ENCODE results near the gene PCDHGB1. TPM values are rescaled to one million over a fixed set of nuclear protein-coding genes. Genes with fewer than 3 reads are reported as not detected.

The PCDHGB1 gene
- total RNA-seq (2022; extraction: Qiagen RNA extraction; ENCODE audit: low read depth): 1.6 to 2.1 TPM (median 1.8 TPM) in 5 replicates

DNA sequence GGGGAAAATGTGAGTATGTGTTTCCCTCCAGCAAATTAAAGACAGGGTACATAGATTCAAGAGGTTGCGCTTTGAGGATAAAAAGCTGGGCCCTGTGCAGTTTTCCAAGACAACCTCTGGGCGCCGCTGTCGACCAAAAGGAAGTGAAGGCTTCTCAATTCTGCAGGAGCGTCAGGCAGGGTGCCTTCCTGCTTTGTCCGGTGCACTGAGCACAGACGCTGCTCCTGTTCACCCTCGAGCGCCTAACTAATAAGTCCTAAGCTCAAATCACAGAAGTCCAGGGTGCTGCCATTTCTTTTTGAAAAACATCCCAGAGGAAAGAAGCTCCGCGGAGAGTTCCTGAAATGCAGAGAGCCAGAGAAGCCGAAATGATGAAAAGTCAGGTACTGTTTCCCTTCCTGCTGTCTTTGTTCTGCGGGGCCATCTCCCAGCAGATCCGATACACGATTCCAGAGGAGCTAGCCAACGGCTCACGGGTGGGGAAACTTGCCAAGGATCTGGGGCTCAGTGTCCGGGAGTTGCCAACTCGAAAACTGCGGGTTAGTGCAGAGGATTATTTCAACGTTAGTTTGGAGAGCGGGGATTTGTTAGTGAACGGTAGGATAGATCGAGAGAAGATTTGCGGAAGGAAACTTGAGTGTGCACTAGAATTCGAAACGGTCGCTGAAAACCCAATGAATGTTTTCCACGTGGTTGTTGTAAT, at the start of gene PCDHGB1:
PCDHGB1 (plus strand) TSS at position 183 of the 703 bp plus-strand sequence; CDS start at position 345, 162 bp downstream.

DNA sequence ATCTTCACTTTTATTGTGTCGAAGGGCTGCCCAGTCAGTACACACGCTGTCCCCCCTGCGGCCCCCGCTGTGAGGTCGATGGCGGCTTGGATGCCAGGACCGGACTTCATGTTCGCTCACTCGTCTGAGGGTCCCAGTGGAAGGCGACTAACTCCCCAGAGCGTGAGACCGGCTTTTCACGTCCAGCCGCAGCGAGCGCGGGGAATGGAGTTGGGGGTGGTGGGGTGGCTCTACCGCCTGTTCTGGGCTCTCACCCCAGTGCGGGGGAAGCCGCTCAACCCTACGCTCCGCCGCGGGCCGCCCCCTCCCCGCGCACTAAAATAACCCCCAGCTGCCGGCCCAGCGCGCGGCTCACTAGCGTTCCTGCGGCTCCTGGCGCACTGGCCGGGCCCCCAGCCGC, 46.1 kb upstream of the PCDHGB1 start, which contains the start of gene SLC25A2:
SLC25A2 (minus strand) TSS at position 294 of the 400 bp plus-strand sequence; CDS start at position 110, 184 bp downstream.

DNA sequence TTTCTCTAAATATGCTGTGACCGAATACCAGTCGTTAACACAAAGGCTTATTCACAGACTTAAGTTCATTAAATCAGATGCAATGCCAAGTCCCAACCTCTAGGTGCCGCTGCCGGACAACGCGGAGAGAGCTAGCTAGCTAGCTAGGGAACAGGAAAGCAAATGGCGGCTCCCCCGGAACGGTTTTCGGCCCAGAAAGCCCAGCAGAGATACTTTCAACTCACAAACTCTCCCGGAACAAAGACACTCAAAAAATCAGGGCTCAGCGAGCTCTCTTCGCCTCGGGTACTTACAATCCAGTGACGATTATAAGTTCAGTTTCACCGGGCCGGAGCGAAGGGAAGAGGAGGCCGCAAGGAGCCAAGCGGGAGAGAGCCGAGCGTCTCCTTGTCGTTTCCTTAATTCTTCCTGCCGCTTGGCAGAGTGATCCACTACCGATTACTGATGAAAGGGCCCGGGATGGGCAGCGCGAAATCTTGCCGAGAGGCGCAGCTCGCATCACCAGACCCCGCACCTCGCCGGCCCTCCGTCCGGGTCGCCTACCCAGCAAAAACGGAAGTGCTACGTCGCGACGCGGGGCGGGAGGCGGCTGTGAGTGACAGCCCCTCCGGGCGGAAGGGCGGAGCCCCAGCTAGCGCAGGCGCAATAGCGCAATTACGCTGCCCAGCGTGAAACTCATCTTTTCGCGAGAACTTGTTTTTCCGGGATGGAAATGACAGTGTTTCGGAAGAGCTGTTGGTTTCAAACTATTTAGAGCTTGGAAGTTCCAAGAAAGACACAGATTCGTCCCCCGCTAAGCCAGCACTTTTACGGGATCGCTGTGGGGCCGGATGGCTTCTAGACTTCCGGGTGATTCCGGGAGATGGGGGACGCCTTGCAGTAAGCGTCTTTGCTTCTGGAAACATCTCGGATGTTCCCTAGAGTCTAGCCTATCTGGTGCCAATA, 29.4 kb upstream of the PCDHGB1 start, which contains the start of gene TAF7:
TAF7 (minus strand) TSS at position 560 of the 945 bp plus-strand sequence. CDS start 740 bp downstream, outside the sequence.

DNA sequence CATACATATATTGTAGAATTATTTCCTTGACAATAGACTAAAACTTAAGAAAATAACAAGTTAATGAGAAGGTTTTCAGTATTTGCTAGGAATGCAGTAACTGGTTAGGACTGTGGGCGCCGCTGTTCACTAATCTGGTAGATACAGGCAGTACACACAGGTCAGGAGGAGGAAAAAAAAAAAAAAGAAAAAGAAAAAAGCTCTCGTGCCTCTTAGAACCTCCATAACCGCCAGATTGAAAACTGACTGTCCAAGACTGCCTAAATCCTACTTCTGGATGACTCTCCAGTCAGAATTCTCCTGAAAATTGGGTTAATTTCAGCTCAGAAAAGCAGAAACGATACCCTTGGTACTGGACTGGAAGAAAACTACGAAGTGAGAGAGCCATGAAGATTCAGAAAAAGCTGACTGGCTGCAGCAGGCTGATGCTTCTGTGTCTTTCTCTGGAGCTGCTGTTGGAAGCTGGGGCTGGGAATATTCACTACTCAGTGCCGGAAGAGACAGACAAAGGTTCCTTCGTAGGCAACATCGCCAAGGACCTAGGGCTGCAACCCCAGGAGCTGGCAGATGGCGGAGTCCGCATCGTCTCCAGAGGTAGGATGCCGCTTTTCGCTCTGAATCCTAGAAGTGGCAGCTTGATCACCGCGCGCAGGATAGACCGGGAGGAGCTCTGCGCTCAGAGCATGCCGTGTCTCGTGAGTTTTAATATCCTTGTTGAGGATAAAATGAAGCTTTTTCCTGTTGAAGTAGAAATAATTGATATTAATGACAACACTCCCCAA, 19.4 kb upstream of the PCDHGB1 start, which contains the start of gene PCDHGA1:
PCDHGA1 (plus strand) TSS at position 216 of the 782 bp plus-strand sequence.

DNA sequence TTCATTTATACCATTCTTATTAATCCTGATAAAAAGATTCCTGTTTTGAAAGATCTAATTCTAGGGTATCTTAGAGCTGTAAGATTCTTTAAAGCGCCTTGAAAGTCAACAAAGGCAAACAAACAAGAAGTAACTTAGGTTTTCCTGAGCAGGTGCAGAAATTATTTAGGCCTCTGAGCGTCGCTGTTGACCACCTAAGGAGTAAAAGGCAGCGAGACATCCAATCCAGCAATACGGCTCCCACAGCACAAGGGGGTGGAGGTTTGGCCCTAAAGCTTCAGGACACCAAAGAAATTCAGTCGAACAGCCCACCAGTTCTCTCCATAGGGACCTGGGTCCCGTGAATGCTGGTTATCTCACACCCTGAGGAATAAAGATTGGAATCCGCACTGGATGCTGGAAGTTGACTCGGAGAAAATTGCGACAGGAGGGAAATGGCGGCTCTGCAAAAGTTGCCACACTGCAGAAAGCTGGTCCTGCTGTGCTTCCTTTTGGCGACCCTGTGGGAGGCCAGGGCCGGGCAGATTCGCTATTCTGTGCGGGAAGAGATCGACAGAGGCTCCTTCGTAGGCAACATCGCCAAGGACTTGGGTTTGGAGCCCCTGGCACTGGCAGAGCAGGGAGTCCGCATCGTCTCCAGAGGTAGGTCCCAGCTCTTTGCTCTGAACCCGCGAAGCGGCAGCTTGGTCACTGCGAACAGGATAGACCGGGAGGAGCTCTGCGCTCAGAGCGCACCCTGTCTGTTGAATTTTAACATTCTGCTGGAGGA, 11.2 kb upstream of the PCDHGB1 start, which contains the start of gene PCDHGA2:
PCDHGA2 (plus strand) TSS at position 223 of the 769 bp plus-strand sequence.

DNA sequence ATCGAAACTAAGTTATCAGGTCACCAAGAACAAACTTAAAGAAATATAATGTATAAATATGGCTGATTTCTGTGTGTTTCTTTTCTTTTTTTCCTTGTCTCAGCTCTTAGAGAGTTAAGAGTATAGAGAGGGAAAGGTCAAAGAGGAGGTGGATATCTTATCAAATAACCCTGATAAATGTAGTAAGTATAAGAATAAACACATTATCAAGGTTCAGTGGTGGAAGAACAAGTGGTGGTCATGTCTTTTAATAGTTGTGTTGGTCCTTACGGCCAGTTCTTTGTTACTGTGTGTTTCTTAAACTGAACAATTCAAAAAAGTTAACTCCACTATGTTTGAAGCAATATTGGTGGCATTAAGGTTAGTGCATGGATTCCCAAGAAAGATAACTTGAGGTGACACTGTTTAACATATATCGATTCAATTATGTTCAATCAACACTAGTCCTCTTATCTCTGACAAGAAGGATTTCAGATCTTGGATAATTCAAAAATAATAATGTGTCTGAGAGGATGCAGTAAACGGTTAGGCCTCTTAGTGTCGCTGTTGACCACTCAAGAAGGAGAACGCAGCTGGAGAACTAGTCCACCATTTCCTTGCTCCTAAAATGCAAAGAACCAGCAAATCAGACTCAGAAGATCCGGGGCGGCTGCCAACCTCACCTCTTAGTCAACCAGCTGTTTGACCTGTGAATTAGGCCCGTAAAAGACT, 6.5 kb upstream of the PCDHGB1 start, which contains the start of gene PCDHGA3:
PCDHGA3 (plus strand) TSS at position 588 of the 711 bp plus-strand sequence. CDS start 205 bp downstream, outside the sequence.

DNA sequence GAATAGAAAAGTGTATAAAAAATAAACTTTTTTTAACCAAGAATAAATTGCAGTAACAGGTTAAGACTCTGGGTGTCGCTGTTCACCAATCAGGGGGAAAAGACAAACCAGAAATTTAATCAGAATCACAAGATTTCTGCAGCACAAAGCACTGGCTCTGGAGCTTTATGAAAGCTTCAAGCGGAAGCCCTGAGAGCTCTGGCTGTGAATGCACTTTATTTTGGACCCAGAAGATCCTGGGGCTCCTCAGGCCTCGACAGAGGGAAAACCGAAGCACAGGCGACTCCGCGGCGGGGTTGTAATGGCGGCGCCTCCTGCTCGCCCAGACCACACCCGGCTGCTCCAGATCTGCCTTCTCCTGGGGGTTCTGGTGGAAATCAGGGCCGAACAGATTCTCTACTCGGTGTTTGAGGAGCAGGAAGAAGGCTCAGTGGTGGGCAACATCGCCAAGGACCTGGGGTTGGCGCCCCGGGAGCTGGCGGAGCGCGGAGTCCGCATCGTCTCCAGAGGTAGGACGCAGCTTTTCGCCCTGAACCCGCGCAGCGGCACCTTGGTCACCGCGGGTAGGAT, 5.1 kb downstream of the PCDHGB1 start, which contains the start of gene PCDHGA4:
PCDHGA4 (plus strand) TSS at position 122 of the 570 bp plus-strand sequence; CDS start at position 209, 87 bp downstream.

DNA sequence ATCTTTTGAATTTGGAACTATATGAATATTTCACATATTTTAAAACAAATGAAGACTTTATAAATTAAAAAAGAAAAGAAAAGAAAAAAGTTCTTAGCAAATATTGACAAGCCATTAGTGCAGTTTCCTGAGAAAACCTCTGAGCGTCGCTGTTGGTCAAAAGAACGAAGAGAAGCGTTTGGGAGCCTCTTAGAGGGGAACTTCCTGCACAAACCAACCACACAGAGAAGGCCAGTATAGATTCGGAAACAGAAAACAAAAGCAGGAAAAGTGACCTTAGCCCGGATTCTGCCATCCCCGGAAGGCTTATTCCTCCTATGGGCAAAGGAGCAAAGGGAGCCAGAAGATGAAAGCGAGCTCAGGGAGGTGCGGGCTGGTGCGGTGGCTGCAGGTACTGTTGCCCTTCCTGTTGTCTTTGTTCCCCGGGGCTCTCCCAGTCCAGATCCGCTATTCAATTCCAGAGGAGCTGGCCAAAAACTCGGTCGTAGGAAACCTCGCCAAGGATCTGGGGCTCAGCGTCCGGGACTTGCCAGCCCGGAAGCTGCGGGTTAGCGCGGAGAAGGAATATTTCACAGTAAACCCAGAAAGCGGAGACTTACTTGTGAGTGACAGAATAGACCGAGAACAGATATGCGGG, 10.0 kb downstream of the PCDHGB1 start, which contains the start of gene PCDHGB2:
PCDHGB2 (plus strand) TSS at position 205 of the 637 bp plus-strand sequence; CDS start at position 347, 142 bp downstream.

DNA sequence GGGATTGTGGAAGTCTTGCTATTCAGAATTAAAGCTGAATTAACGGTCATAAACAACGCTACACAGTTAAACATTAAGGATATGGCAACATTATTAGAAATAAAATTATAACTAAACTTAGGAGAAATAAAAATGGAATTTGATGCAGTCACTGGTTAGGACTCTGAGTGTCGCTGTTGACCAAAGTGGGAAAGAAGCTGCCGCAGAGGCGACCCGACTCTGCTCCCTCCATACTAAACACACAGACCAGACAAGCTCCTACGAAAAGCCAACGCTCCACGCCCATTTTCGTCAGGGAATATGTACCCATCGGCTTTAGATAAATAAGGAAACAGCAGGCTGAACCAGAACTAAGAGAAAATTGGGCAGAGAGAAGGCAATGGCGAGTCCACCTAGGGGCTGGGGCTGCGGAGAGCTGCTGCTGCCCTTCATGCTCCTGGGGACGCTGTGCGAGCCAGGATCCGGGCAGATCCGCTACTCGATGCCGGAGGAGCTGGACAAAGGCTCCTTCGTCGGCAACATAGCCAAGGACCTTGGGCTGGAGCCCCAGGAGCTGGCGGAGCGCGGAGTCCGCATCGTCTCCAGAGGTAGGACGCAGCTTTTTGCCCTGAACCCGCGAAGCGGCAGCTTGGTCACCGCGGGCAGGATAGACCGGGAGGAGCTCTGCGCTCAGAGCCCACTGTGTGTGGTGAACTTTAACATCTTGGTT, 14.2 kb downstream of the PCDHGB1 start, which contains the start of gene PCDHGA5:
PCDHGA5 (plus strand) TSS at position 211 of the 709 bp plus-strand sequence; CDS start at position 380, 169 bp downstream.

DNA sequence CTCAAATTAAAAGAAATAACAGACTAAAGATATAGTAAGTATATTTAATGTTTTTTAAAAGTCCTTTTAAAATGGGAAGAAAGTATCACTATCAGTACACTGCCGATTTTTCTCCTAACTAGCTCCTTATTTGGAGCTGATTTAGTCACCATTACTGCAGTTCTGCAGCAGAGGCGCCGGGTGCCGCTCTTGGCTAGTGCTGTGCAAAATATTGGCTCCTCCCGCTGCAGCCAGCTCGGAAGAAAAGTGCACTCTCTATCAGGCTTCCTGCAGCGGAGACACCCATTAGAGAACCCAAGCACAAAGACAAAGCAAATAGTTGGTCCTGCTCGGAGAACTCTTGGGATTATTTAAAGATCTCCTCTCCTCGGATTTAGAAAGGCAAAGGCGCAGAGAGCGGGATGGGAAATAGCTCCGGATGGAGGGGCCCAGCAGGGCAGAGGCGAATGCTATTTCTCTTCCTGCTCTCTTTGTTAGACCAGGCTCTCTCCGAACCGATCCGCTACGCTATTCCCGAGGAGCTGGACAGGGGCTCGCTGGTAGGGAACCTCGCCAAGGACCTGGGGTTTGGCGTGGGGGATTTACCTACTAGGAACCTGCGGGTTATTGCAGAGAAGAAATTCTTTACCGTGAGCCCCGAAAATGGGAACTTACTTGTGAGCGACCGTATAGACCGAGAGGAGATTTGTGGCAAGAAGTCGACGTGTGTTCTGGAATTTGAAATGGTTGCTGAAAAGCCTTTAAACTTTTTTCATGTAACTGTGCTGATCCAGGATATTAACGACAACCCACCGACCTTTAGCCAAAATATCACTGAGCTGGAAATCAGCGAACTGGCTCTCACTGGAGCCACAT, 20.3 kb downstream of the PCDHGB1 start, which contains the start of gene PCDHGB3:
PCDHGB3 (plus strand) TSS at position 249 of the 855 bp plus-strand sequence; CDS start at position 402, 153 bp downstream.

DNA sequence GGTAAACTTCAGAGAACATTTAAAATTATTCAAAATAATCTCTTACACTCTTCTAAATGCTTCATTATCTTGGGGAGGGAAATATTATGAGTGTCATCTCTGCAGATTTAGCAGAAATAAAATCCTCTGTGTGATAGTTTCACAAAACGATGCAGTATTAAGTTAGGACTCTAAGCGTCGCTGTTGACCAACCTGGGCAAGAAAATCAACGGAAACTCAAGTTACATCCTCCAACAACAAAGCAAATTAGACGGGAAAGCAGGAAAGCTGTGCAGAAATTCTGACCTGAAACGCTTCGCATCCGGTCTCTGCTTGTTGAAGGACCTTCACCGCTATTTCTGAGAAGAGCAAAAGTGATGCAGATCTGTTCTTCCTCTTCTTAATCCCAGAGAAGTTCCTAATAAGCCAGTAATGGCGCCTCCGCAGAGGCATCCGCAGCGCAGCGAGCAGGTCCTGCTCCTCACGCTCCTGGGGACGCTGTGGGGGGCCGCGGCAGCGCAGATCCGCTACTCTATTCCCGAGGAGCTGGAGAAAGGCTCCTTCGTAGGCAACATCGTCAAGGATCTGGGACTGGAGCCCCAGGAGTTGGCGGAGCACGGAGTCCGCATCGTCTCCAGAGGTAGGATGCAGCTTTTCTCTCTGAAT, 23.9 kb downstream of the PCDHGB1 start, which contains the start of gene PCDHGA6:
PCDHGA6 (plus strand) TSS at position 219 of the 645 bp plus-strand sequence; CDS start at position 412, 193 bp downstream.

DNA sequence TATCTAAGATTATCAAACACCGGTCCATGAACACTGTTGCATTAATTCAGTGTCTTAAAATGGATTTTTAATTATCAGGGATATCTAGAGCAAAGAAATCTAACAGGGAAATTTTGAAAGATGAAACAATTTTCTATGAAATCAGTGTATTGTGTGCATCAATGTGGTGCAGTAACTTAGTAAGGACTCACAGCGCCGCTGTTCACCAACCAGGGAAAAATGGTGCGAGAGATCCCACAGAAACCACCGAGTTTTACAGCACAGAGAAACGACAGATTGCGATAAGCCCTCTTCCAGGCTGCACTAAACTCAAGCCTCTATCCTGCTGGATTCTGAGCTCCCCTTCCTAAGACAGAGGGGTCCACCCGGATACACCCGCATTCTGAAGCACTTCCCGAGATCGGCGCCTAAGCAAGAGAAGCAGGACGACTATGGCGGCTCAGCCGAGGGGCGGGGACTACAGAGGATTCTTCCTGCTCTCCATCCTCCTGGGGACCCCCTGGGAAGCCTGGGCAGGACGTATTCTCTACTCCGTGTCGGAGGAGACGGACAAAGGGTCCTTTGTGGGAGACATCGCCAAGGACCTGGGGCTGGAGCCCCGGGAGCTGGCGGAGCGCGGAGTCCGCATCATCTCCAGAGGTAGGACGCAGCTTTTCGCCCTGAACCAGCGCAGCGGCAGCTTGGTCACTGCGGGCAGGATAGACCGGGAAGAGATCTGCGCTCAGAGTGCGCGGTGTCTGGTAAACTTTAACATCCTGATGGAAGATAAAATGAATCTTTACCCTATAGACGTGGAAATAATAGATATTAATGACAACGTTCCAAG, 32.8 kb downstream of the PCDHGB1 start, which contains the start of gene PCDHGA7:
PCDHGA7 (plus strand) TSS at position 274 of the 826 bp plus-strand sequence; CDS start at position 432, 158 bp downstream.

DNA sequence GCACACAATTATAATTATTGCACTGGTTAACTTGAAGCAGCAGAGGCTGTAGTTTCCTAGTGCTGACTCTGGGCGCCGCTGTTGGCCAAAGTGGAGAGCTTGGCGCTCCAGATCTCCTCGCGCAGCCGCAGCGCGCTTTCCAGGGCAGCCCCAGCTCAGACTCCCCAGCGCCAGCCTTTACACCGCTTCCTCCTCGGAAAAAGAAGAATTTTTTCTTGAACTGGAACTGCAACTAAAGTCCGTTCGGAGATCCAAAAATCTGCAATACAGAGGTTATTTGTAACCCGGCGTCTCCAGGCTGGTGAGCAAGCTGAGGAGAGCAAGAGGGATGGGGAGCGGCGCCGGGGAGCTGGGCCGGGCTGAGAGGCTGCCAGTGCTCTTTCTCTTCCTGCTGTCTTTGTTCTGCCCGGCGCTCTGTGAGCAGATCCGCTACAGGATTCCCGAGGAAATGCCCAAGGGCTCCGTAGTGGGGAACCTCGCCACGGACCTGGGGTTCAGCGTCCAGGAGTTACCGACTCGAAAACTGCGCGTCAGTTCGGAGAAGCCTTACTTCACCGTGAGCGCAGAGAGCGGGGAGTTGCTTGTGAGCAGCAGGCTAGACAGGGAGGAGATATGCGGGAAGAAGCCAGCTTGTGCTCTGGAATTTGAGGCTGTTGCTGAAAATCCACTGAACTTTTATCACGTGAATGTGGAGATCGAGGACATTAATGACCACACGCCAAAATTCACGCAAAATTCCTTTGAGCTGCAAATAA, 37.8 kb downstream of the PCDHGB1 start, which contains the start of gene PCDHGB4:
PCDHGB4 (plus strand) TSS at position 142 of the 755 bp plus-strand sequence; CDS start at position 329, 187 bp downstream.

DNA sequence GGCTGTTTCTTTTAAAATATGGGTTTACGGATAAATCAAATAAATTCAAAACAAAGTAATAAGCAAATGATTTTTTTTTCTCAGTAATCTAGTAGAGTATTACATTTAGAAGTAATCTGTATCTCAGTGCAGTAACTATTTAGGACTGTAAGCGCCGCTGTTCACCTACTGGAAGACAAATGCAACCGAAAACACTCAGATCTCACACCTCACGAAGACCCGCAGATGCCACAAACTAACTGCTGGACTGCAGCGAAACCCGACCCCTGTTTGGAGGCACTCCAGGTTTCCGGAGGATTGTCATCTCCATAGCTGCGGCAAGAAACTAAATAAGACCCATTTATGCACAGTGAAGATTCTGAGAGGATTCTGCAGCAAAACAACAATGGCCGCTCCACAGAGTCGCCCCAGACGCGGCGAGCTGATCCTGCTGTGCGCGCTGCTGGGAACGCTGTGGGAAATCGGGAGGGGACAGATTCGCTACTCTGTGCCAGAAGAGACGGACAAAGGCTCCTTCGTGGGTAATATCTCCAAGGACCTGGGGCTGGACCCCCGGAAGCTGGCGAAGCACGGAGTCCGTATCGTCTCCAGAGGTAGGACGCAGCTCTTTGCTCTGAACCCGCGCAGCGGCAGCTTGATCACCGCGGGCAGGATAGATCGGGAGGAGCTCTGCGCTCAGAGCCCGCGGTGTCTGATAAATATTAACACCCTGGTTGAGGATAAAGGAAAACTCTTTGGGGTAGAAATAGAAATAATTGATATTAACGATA, 42.7 kb downstream of the PCDHGB1 start, which contains the start of gene PCDHGA8:
PCDHGA8 (plus strand) TSS at position 205 of the 770 bp plus-strand sequence; CDS start at position 386, 181 bp downstream.

Data from A549 treated with DMSO at 1 μM for 4 hours (cell line).